Measurements from ENCODE around the gene SMYD1.

Gene SMYD1

GRCh38 chr2:88141952-88142351 is 74.3 kb downstream of the SMYD1 start:
- DNase-seq, result no peak

- no peak for DNase-seq
These were observed 76.6 kb downstream of the SMYD1 start for GRCh38 chr2:88144271-88144670.

- DNase-seq, result no peak
These were observed 77.4 kb downstream of the SMYD1 start for GRCh38 chr2:88144914-88145497.

- no peak for DNase-seq
These were observed 79.0 kb downstream of the SMYD1 start for GRCh38 chr2:88146590-88146989.

- DNase-seq, result no peak
These were observed 79.5 kb downstream of the SMYD1 start for GRCh38 chr2:88147145-88147544.

DNA sequence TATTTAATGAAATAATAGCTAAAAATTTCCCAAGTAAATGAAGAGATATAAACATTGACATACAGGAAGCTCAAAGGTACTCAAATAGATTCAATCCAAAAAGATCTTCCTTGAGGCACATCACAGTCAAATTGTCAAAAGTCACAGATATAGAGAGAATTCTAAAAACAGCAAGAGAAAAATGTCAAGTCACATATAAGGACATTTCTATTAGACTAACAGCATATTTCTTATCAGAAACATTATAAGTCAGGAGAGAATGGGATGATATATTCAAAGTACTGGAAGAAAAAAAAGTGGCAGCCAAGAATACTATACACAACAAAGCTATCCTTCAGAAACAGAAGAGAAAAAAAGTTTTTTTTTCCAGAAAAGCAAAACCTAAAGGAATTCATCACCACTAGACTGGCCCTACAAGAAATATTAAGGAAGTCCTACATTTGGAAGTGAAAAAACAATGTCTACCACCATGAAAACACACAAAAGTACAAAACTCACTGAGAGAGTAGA is 81.4 kb downstream of the SMYD1 start:
- no peak for DNase-seq

- DNase-seq, result no peak
These were observed 91.9 kb downstream of the SMYD1 start for GRCh38 chr2:88159481-88159880.

GRCh38 chr2:88159955-88160415 is 92.4 kb downstream of the SMYD1 start:
- DNase-seq, result peak in 31 of 51 donors; percentile 9 to 74 (median 42)

DNA sequence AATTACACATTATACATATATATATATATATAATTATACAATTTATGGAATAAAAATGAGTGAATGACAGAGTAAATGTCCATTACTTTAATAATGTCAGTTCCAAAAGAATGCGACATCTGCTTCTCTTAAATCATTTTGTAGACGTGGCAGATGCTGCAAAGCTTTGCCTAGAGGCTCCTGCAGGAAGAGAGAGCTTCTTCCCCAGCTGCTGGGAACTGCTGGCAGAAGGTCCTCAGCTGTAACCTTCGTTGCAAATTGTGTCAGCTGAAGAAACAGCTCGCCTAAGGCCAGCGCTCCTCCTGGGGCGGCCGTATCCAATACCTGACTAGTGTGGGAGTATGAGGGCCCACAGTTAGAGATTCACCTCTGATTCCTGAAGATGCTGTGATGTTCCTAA is 92.9 kb downstream of the SMYD1 start:
- no peak for DNase-seq

GRCh38 chr2:88161446-88162244 is 94.0 kb downstream of the SMYD1 start:
- no peak for DNase-seq

Measured in hypothalamus (tissue), 51 donors.